ENCODE measurements around the gene HTRA3. TPM values are rescaled to one million over a fixed set of nuclear protein-coding genes. Genes with fewer than 3 reads are reported as not detected.

Gene HTRA3
- total RNA-seq, 1 experiment from 2014 or later: not detected

- Mint-ChIP-seq H3K27me3 (ENCODE audit: unreplicated experiment) (peaks cover 27% of the 10 kb centered on the region), H3K27ac (ENCODE audit: unreplicated experiment) (no peak overlapping the region), H3K9me3 (ENCODE audit: low read depth, unreplicated experiment) (no peaks in the 10 kb centered on the region), H3K4me1 (ENCODE audit: low read depth, unreplicated experiment) (no peaks in the 10 kb centered on the region), H3K4me3 (ENCODE audit: low read depth, unreplicated experiment) (no peak overlapping the region), H3K36me3 (ENCODE audit: insufficient read depth, unreplicated experiment) (peaks cover 5% of the 10 kb centered on the region)
- intact Hi-C loops (cut with micrococcal nuclease; ENCODE audit: unreplicated experiment): no loop called here
- no peak for DNase-seq
- no TSS peak for BruUV-seq (replicated peaks)
- CTCF ChIA-PET: interaction anchor here (1.1 kb wide), 1 partner anchor 68 kb away, joined by 3 read pairs; no protein-coding TSS in a partner anchor
- no peak for TF ChIP-seq CTCF (IDR thresholded peaks at IDR 0.05; ENCODE audit: unreplicated experiment)
Observed at GRCh38 chr4:8244931-8245460, 24.6 kb upstream of the HTRA3 start.

GRCh38 chr4:8245884-8246833 is 23.4 kb upstream of the HTRA3 start:
- no peak for TF ChIP-seq CTCF (IDR thresholded peaks at IDR 0.05; ENCODE audit: unreplicated experiment)
- no peak overlapping the region for H3K4me3 Mint-ChIP-seq (ENCODE audit: low read depth, unreplicated experiment)
- no peaks in the 10 kb centered on the region for H3K9me3 Mint-ChIP-seq (ENCODE audit: low read depth, unreplicated experiment)
- no peaks in the 10 kb centered on the region for H3K4me1 Mint-ChIP-seq (ENCODE audit: low read depth, unreplicated experiment)
- peaks cover 5% of the 10 kb centered on the region for H3K36me3 Mint-ChIP-seq (ENCODE audit: insufficient read depth, unreplicated experiment)
- H3K27me3 Mint-ChIP-seq (ENCODE audit: unreplicated experiment): peaks cover 35% of the 10 kb centered on the region
- no peak for DNase-seq
- CTCF ChIA-PET: interaction anchor here (1.1 kb wide), 1 partner anchor 69 kb away, joined by 3 read pairs; no protein-coding TSS in a partner anchor
- intact Hi-C loops (cut with micrococcal nuclease; ENCODE audit: unreplicated experiment): no loop called here
- no TSS peak for BruUV-seq (replicated peaks)
- no peak overlapping the region for H3K27ac Mint-ChIP-seq (ENCODE audit: unreplicated experiment)

GRCh38 chr4:8247047-8247930 is 22.3 kb upstream of the HTRA3 start:
- H3K36me3 Mint-ChIP-seq (ENCODE audit: insufficient read depth, unreplicated experiment): no peaks in the 10 kb centered on the region
- intact Hi-C loops (cut with micrococcal nuclease; ENCODE audit: unreplicated experiment): no loop called here
- H3K27ac Mint-ChIP-seq (ENCODE audit: unreplicated experiment): no peak overlapping the region
- DNase-seq: no peak
- peaks cover 35% of the 10 kb centered on the region for H3K27me3 Mint-ChIP-seq (ENCODE audit: unreplicated experiment)
- BruUV-seq (replicated peaks): no TSS peak
- no peaks in the 10 kb centered on the region for H3K9me3 Mint-ChIP-seq (ENCODE audit: low read depth, unreplicated experiment)
- H3K4me1 Mint-ChIP-seq (ENCODE audit: low read depth, unreplicated experiment): no peaks in the 10 kb centered on the region
- no peak for TF ChIP-seq CTCF (IDR thresholded peaks at IDR 0.05; ENCODE audit: unreplicated experiment)
- CTCF ChIA-PET: no interaction called here
- H3K4me3 Mint-ChIP-seq (ENCODE audit: low read depth, unreplicated experiment): no peak overlapping the region

GRCh38 chr4:8248091-8248490 is 21.5 kb upstream of the HTRA3 start:
- intact Hi-C loops (cut with micrococcal nuclease; ENCODE audit: unreplicated experiment): no loop called here
- Mint-ChIP-seq H3K4me1 (ENCODE audit: low read depth, unreplicated experiment) (no peaks in the 10 kb centered on the region), H3K4me3 (ENCODE audit: low read depth, unreplicated experiment) (no peak overlapping the region), H3K27me3 (ENCODE audit: unreplicated experiment) (peaks cover 35% of the 10 kb centered on the region), H3K36me3 (ENCODE audit: insufficient read depth, unreplicated experiment) (no peaks in the 10 kb centered on the region), H3K9me3 (ENCODE audit: low read depth, unreplicated experiment) (no peaks in the 10 kb centered on the region), H3K27ac (ENCODE audit: unreplicated experiment) (no peak overlapping the region)
- no TSS peak for BruUV-seq (replicated peaks)
- no peak for DNase-seq
- CTCF ChIA-PET: no interaction called here
- no peak for TF ChIP-seq CTCF (IDR thresholded peaks at IDR 0.05; ENCODE audit: unreplicated experiment)

All from Calu3 (cell line).